DMS53 treated with DMSO at 0.1 percent for 48 hours (cell line): ENCODE results near the gene CLEC20A.
A peak's percentile ranks its signal among the peaks of the same experiment; 100 is the strongest.

Experiments used
- DNase-seq: peaks from one replicate; lab custom pipeline; 2025; ENCODE audit not compliant: unreplicated experiment; lab: John Stamatoyannopoulos, UW

The CLEC20A gene

GRCh38 chr1:178496410-178497135 lies at the start of gene CLEC20A:
Gene CLEC20A (minus strand): TSS chr1:178496964. CDS start chr1:178496939, 25 bp downstream.
- no peak for DNase-seq

GRCh38 chr1:178544531-178544930 lies 47.8 kb upstream of the CLEC20A start:
- no peak for DNase-seq

GRCh38 chr1:178543290-178543607 lies 46.5 kb upstream of the CLEC20A start:
- peak; percentile 65 for DNase-seq

GRCh38 chr1:178542554-178543289 lies 46.0 kb upstream of the CLEC20A start:
- DNase-seq, result peak; percentile 65

- peak; percentile 63 for DNase-seq
Measured at GRCh38 chr1:178541829-178542553, 45.2 kb upstream of the CLEC20A start.

- no peak for DNase-seq
Measured at GRCh38 chr1:178541379-178541778, 44.6 kb upstream of the CLEC20A start.

- no peak for DNase-seq
Measured at GRCh38 chr1:178540646-178541045, 43.9 kb upstream of the CLEC20A start.

- no peak for DNase-seq
Measured at GRCh38 chr1:178540204-178540603, 43.4 kb upstream of the CLEC20A start.

GRCh38 chr1:178539291-178539690 lies 42.5 kb upstream of the CLEC20A start:
- no peak for DNase-seq

- DNase-seq, result no peak
Measured at GRCh38 chr1:178538192-178538916, 41.6 kb upstream of the CLEC20A start.

GRCh38 chr1:178537382-178538090 lies 40.8 kb upstream of the CLEC20A start:
- DNase-seq, result no peak

GRCh38 chr1:178536844-178537371 lies 40.1 kb upstream of the CLEC20A start:
- peak; percentile 37 for DNase-seq

- DNase-seq, result no peak
Measured at GRCh38 chr1:178536329-178536728, 39.6 kb upstream of the CLEC20A start.

- DNase-seq, result no peak
Measured at GRCh38 chr1:178534137-178534868, 37.5 kb upstream of the CLEC20A start.

GRCh38 chr1:178533121-178533946 lies 36.6 kb upstream of the CLEC20A start:
- no peak for DNase-seq

GRCh38 chr1:178532392-178532791 lies 35.6 kb upstream of the CLEC20A start:
- peak; percentile 71 for DNase-seq

- no peak for DNase-seq
Measured at GRCh38 chr1:178531887-178532286, 35.1 kb upstream of the CLEC20A start.

- DNase-seq, result no peak
Measured at GRCh38 chr1:178530502-178530901, 33.7 kb upstream of the CLEC20A start.

GRCh38 chr1:178530037-178530402 lies 33.3 kb upstream of the CLEC20A start:
- peak; percentile 21 for DNase-seq
